Daoy (cell line): ENCODE data around the gene PTDSS2. TPM values are rescaled to one million over a fixed set of nuclear protein-coding genes. Genes with fewer than 3 reads are reported as not detected.
A peak's percentile ranks its signal among the peaks of the same experiment; 100 is the strongest.
"Not testable (repeated sequence)": the region's sequence is repeated elsewhere in the genome, so short reads cannot be mapped to it uniquely, and the experiment has no call there.

Experiments
- DNase-seq: peaks from one replicate; pipeline ENCODE4 v3.0.0-alpha.2; 2015; ENCODE audit warnings: low read depth
- total RNA-seq: library from RNA; depleted of rRNA; stranded (reverse); fragments of >200 nt; shearing (Covaris generic); gene quantifications from 2 replicates; pipeline ENCODE4 v1.2.3, GENCODE V29; 2014

Gene PTDSS2
- total RNA-seq, 1 experiment from 2014 or later, result 16.2 TPM

- no peak for DNase-seq
These were observed 54.9 kb downstream of the PTDSS2 start for GRCh38 chr11:504994-505344.

DNA sequence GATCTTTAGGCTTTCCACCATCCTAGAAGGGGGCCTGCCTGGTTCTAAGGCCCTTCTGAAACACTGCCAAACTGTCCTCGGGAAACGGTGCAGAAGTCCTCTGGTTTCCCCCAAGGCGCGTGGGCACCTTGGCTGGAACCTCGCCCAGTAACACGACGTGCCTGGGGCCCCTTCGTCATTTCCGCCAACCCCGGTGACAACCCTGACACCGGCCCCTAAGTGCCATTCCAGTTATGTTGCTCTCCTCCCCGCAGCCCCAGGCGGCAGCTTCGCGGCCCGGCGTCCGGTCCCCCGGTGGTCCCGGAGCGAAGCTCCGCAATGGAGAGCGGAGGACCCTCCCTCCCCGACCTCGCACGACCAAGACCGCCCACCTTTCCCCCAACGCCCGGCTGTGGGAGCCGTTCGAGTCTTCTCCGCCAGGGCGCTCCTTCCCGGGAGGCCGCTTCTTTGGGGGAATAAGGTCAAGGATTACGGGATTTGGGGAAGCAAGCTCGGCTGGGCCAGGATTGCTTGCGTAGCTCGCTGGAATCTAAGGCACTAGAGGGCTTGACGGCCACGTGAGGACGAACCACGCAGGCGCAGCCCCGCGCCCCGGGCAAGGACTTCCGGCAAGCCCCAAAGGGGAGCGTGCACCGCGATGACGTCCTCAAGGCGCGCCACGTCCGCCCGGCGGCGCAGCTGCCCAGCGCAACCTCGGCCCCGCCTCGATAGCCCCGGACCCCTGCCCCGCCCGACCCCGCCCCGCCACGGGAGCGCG, 56.3 kb downstream of the PTDSS2 start:
- peak; percentile 99 for DNase-seq

DNA sequence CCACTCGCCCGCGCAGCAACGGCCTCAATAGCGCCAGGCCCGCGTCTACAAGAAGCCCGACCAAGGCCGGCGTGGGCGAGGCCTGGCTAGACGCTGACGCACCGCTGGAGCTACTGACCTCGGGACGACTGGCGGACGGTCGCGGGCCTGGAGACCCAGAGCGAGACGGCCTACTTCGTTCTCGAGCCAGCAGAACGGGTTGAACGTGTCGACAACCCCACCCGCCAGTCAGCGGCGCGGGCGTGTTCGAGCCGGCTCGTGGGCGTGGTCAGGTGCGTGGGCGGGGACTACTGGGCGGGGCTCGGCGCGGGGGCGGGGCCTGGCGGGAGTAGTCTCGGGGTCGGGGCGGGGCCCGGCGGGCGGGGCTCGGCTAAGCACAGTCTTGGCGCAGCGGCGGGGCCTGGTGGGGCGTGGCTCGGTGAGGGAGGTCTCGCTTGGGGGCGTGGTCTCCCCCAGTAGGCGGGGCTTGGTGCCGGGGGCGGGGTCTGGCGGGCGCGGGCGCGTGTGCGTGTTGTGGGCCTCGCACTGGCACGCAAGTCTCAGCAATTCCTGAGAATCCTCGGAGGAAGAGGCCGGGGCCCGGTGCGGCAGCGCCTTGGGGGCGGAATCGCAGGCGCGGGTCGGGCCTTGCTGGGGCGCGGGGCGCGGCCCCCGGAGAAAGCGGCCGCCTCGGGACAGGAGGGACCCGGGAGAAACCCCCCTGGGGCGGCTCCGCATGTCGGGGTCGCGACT, 57.1 kb downstream of the PTDSS2 start, which contains the start of gene RNH1:
Gene RNH1, minus strand, starts transcription at position 248 of the 732 bp plus-strand sequence. CDS start 5,080 bp downstream, outside the sequence.
- DNase-seq, result peak; percentile 96

DNA sequence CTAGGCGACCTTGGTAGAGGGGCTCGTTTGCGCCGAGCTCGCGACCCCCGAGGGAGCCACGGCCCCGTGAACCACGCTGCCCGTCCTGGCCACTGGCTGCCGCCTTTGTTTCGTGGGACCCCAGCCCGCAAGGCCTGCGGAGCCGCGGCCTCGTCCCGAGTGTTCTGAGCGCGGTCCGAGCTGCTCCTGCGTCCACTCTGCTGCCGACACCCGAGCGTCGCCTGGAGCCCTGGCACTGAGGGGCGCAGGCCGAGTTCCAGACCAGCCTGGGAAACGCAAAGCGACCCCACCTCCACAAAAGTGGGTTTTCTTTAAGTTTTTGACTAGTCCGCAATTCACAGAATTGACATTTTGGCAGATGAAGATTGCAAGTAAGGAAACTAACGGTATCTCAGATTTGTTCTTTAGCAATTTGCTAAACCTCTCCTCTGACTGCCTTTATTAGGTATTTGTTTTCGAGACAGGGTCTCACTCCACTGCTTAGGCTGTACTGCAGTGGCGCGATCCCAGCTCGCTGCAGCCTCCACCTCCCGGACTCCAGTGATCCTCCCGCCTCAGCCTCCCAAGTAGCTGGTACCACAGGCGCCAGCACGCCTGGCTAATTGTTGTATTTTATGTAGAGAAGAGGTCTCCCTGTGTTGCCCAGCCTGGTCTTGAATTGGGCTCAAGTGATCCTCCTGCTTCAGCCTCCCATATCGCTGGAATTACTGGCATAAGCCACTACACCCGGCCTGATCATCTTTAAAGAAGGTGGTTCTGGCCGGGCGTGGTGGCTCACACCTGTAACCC, 57.8 kb downstream of the PTDSS2 start:
- DNase-seq, result no peak

- DNase-seq, result no peak
These were observed 58.9 kb downstream of the PTDSS2 start for GRCh38 chr11:508956-509355.

DNA sequence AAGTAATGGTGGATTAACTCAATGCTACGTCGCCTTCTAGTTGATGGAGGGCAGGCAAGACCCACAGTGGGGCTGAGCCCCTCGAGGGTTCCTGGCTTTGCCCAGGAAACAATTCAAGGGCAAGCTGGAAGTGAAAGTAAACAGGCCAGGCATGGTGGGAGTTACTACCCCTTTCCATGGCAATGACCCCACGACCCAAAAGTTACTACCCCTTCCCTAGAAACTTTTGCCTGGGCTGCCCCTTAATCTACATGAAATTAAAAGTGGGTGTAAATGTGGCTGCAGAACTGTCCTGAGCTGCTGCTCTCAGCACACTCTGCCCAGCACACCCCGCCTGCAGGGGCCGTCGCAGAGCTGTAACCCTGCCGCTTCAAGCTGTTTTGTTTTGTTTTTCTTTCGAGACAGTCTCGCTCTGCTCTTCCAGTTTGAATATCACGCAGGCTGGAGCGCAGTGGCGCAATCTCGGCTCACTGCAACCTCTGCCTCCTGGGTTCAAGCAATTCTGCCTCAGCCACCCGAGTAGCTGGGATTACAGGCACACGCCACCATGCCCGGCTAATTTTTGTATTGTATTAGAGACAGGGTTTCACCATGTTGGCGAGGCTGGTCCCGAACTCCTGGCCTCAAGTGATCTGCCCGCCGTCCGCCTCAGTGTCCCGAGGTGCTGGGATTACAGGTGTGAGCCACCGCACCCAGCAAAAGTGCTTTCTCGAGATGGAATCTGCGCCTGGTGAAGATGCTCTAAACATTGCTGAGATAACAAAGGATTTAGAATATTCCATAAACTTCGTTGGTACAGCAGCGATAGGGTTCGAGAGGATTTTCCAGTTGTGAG, 62.9 kb downstream of the PTDSS2 start:
- no peak for DNase-seq

DNA sequence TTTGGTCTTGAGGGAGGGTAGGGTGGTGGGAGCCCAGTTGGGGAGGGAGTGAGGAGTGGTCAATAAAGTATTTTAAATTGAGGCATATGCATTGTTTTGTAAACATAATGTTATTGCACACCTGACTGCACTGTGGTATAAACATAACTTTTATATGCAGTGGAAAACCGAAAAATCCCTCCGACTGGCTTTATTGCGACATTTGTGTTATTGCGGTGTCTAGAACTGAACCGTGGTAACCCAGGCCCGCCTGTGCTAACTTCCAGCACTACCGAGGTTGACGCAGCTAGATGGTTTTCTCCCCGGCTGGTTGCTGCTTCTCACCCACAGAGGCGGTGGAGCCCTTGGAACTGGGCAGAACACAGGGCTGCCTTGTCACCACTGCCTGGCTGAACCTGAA, 64.5 kb downstream of the PTDSS2 start:
- DNase-seq, result no peak

- DNase-seq, result no peak
These were observed 65.1 kb downstream of the PTDSS2 start for GRCh38 chr11:515131-515530.

DNA sequence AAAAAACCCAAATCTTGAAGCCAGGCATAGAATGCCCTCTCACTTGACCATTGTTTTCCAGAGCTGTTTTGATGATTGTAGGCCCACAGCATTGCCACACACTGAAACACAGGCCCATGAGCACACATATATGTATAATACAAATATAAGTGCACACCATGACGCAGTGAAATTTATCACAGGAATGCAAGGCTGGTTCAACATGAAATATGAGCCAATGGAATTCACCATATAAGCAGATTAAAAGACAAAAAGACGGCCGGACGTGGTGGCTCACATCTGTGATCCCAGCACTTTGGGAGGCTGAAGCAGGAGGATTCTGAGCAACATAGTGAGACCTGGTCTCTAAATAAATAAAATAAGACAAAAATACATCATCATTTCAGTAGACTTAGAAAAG, 66.3 kb downstream of the PTDSS2 start:
- no peak for DNase-seq

DNA sequence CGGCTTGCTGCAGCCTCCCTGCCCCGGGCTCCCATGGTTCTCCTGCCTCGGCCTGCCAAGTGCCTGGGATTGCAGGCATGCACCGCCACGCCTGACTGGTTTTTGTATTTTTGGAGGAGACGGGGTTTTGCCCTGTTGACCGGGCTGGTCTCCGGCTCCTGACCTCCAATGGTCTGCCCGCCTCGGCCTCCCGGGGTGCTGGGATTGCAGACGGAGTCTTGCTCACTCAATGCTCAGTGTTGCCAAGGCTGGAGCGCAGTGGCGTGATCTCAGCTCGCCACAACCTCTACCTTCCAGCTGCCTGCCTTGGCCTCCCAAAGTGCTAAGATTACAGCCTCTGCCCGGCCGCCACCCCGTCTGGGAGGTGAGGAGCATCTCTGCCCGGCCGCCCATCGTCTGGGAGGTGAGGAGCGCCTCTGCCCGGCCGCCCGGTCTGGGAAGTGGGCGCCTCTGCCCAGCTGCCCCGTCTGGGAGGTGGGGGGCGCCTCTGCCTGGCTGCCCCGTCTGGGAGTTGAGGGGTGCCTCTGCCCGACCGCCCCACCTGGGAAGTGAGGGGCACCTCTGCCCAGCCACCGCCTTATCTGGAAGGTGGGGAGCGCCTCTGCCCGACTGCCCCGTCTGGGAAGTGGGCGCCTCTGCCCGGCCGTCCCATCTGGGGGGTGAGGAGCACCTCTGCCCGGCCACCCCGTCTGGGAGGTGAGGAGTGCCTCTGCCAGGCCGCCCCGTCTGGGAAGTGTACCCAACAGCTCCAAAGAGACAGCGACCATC, 67.0 kb downstream of the PTDSS2 start:
- not testable (repeated sequence) for DNase-seq

DNA sequence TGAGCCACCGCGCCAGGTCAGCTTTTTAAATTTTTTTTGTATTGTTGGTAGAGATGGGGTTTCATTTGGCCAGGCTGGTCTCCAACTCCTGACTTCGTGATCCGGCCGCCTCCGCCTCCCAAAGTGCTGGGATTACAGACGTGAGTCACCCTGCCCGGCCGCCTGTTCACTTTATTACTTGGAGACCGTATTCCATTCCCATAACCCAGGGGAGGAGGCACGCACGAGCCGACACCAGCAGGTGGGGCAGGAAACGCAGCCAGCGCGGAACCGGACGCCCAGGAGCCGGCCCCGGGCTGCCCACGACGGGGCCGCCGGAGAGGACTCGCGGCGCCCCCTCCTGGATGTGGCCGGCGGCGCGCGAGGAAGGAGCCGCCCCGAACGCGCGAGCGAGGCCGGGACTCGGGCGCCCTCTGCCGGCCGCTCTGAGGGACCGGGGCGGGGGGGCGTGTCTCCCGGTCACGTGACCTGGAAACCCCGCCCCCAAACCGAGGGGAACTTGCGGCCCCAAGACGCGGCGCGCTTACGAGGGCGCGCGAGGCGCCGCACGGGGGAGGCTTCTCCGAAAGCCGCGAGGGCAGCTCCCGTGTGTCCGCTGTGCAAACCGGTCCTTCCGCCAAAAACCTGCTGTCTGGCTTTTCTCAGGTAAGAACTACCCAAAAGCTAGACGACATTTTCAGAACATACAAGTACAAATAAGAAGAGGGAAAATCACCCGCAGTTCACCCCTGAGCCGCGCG, 68.6 kb downstream of the PTDSS2 start:
- peak; percentile 97 for DNase-seq

GRCh38 chr11:520428-521176, 70.5 kb downstream of the PTDSS2 start:
- DNase-seq, result no peak

- no peak for DNase-seq
These were observed 71.2 kb downstream of the PTDSS2 start for GRCh38 chr11:521177-521688.

DNA sequence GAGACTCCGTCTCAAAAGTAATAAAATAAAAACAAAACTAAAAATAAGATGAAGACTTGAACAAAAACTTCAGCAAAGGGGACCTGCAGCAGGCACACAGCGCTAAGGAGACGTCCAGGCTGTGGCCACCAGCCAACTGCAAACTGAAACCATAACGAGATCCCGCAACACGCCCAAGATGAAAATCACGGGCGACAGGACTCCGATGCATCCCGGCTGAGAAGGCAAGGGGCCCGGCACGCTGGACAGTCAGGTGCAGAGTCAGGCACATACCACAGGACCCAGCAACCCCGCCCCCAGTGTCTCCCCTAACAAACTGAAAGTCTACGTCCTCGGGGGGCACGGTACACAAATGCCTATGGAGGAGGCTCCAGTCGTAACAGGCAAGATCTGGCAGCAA, 76.1 kb downstream of the PTDSS2 start:
- DNase-seq, result no peak

DNA sequence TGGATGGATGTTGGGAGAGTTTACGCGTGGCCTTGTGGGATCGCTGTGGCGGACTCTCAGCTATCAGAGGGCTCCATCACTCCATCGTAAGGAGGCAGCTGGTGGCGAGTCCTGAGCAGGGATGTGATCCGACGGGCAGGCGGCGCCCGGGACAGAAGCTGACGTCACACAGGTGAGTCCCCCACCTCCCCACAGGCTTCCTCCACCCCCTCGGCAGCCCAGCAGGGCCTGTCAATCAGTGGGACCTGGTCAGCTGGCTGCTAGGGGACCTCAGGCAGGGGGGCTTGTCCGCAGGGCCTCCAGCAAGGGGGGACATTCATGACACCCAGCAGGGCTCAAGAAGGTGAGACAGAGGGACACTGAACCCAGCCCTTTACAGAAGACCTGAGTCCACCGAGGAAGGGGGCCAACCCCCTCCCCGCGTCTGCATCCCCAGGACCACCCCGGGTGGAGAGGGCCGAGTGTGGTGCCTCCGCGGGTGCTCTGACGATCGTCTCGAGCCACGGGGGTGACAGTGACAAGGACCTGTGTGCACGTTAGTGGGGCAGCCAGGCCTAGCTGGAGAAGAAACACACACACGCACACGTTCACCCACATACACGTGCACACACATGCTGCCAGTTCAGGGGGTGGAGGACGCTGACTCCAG, 78.2 kb downstream of the PTDSS2 start:
- DNase-seq, result no peak

GRCh38 chr11:528815-529727, 79.0 kb downstream of the PTDSS2 start:
- DNase-seq, result no peak

- no peak for DNase-seq
These were observed 79.8 kb downstream of the PTDSS2 start for GRCh38 chr11:529728-530411.
